Choroid plexus epithelial cell (primary cell): ENCODE measurements around the gene ACP2.
A peak's percentile ranks its signal among the peaks of the same experiment; 100 is the strongest.

Source experiments
- DNase-seq: peaks from one replicate; pipeline ENCODE4 v3.0.0-alpha.2; 2010; ENCODE audit warnings: low read depth
- H3K4me3 ChIP-seq: 2 replicates; pipeline ENCODE4 v1.5.1; 2011; ENCODE audit warnings: low read depth, mild to moderate bottlenecking, control low read depth, low read length, moderate library complexity
- TF ChIP-seq, protein P1 (sequence below): conservative IDR thresholded peaks from 2 replicates; pipeline ENCODE4 v1.5.1; 2011; ENCODE audit warnings: low read depth, mild to moderate bottlenecking, control low read depth, inconsistent platforms, low read length, moderate library complexity

Gene ACP2

GRCh38 chr11:47269002-47269828, 20.6 kb upstream of the ACP2 start:
- peak; percentile 90 for DNase-seq
- H3K4me3 ChIP-seq, result peak overlapping the region; percentile 80

DNA sequence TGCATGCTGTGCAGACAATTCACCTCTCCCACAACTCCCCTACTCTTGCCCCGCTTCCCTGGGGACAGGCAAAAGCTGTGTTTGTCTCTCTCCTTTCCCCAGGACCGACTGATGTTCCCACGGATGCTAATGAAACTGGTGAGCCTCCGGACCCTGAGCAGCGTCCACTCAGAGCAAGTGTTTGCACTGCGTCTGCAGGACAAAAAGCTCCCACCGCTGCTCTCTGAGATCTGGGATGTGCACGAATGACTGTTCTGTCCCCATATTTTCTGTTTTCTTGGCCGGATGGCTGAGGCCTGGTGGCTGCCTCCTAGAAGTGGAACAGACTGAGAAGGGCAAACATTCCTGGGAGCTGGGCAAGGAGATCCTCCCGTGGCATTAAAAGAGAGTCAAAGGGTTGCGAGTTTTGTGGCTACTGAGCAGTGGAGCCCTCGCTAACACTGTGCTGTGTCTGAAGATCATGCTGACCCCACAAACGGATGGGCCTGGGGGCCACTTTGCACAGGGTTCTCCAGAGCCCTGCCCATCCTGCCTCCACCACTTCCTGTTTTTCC, 19.9 kb upstream of the ACP2 start:
- H3K4me3 ChIP-seq, result peak overlapping the region; percentile 80
- DNase-seq, result no peak
- TF ChIP-seq, protein P1, sequence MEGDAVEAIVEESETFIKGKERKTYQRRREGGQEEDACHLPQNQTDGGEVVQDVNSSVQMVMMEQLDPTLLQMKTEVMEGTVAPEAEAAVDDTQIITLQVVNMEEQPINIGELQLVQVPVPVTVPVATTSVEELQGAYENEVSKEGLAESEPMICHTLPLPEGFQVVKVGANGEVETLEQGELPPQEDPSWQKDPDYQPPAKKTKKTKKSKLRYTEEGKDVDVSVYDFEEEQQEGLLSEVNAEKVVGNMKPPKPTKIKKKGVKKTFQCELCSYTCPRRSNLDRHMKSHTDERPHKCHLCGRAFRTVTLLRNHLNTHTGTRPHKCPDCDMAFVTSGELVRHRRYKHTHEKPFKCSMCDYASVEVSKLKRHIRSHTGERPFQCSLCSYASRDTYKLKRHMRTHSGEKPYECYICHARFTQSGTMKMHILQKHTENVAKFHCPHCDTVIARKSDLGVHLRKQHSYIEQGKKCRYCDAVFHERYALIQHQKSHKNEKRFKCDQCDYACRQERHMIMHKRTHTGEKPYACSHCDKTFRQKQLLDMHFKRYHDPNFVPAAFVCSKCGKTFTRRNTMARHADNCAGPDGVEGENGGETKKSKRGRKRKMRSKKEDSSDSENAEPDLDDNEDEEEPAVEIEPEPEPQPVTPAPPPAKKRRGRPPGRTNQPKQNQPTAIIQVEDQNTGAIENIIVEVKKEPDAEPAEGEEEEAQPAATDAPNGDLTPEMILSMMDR, result no peak

More at GRCh38 chr11:47269002-47269828, 20.6 kb upstream of the ACP2 start:
- TF ChIP-seq, protein P1, result peak; percentile 40

DNA sequence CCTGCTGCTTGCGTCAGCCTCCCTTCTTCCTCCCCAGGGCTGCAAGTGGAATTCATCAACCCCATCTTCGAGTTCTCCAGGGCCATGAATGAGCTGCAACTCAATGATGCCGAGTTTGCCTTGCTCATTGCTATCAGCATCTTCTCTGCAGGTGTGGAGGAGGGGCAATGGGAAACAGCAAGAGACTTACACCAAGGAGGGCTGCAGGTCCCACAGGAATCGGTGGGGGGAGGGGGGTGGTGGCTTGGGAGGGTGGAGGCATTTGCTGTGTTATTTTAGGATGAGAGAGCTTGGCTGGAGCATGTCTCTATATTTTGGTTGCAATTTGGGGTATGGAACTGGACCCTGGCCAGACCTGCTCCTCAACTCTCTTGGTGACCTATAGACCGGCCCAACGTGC, 19.3 kb upstream of the ACP2 start:
- DNase-seq, result no peak
- TF ChIP-seq, protein P1, result no peak
- no peak overlapping the region for H3K4me3 ChIP-seq

GRCh38 chr11:47264521-47264920, 15.9 kb upstream of the ACP2 start:
- DNase-seq, result peak; percentile 60
- no peak overlapping the region for H3K4me3 ChIP-seq
- TF ChIP-seq, protein P1, result no peak

- DNase-seq, result no peak
- TF ChIP-seq, protein P1, result no peak
- H3K4me3 ChIP-seq, result no peak overlapping the region
Measured at GRCh38 chr11:47264119-47264518, 15.5 kb upstream of the ACP2 start.

GRCh38 chr11:47261291-47261800, 12.7 kb upstream of the ACP2 start:
- no peak for DNase-seq
- TF ChIP-seq, protein P1, result no peak
- no peak overlapping the region for H3K4me3 ChIP-seq

GRCh38 chr11:47260366-47260765, 11.8 kb upstream of the ACP2 start:
- no peak for DNase-seq
- TF ChIP-seq, protein P1, result no peak
- no peak overlapping the region for H3K4me3 ChIP-seq
